ENCODE measurements around the gene ARID1B.

Gene ARID1B

DNA sequence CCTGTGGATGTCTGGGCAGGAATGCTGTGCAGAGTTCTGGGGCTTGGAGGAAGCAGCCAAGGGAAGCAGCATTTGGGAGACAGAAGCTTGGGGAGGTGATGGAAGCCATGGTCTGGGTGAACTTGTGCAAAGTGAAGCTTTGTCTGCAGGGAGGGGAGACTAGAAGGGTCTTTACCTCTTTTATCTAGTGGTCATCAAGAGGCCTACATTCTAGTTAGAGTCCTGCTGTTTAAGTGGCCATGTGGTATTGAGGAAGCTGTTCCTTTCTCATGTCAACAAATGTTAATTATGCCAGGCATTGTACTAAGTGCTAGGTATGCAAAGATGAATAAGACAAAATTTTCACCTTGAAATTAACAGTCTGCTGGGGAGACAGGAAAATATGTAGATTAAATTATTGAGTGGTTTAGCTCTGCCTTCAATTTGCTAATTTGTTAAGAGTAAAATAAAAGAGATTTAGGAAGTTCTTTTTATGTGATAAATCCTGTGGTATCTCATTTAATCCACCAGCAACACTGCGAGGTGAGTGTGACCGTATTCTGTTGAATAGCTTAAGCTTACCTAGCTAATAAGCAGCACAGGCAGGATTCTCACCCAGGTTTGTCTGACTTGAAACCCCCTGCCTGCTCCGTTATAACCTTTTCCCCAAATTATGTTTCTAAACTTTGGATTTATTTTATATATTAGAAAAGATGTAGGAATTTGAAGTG, 43.1 kb downstream of the ARID1B start:
- no peak for DNase-seq (ENCODE audit: low spot score)
- TF ChIP-seq, protein P1, sequence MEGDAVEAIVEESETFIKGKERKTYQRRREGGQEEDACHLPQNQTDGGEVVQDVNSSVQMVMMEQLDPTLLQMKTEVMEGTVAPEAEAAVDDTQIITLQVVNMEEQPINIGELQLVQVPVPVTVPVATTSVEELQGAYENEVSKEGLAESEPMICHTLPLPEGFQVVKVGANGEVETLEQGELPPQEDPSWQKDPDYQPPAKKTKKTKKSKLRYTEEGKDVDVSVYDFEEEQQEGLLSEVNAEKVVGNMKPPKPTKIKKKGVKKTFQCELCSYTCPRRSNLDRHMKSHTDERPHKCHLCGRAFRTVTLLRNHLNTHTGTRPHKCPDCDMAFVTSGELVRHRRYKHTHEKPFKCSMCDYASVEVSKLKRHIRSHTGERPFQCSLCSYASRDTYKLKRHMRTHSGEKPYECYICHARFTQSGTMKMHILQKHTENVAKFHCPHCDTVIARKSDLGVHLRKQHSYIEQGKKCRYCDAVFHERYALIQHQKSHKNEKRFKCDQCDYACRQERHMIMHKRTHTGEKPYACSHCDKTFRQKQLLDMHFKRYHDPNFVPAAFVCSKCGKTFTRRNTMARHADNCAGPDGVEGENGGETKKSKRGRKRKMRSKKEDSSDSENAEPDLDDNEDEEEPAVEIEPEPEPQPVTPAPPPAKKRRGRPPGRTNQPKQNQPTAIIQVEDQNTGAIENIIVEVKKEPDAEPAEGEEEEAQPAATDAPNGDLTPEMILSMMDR (IDR thresholded peaks at IDR 0.05; ENCODE audit: extremely low read depth, missing control alignments), result no peak

DNA sequence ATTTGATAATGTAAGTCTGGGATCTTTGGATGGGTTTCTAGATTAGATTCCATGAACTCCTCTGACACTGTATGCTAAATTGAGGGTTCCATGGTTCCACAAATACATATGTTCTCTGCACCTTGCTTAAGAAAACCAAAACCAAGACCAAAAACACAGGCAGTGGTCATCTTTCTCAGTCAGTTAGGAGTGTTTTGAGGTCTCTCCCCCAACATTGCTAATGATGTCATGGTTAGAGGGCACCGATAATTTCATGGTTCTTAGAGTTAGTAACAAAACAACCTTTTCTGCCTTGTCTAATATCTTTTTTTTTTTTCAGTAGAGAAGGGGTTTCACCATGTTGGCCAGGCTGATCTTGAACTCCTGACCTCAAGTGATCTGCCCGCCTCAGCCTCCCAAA, 44.5 kb downstream of the ARID1B start:
- DNase-seq (ENCODE audit: low spot score), result peak; percentile 33
- TF ChIP-seq, protein P1 (IDR thresholded peaks at IDR 0.05; ENCODE audit: extremely low read depth, missing control alignments), result no peak

- TF ChIP-seq, protein P1 (IDR thresholded peaks at IDR 0.05; ENCODE audit: extremely low read depth, missing control alignments), result no peak
- no peak for DNase-seq (ENCODE audit: low spot score)
Measured at GRCh38 chr6:156822747-156823206, 45.6 kb downstream of the ARID1B start.

GRCh38 chr6:156824142-156824541, 47.0 kb downstream of the ARID1B start:
- TF ChIP-seq, protein P1 (IDR thresholded peaks at IDR 0.05; ENCODE audit: extremely low read depth, missing control alignments), result no peak
- no peak for DNase-seq (ENCODE audit: low spot score)

GRCh38 chr6:156825475-156825874, 48.3 kb downstream of the ARID1B start:
- TF ChIP-seq, protein P1 (IDR thresholded peaks at IDR 0.05; ENCODE audit: extremely low read depth, missing control alignments), result no peak
- DNase-seq (ENCODE audit: low spot score), result no peak

DNA sequence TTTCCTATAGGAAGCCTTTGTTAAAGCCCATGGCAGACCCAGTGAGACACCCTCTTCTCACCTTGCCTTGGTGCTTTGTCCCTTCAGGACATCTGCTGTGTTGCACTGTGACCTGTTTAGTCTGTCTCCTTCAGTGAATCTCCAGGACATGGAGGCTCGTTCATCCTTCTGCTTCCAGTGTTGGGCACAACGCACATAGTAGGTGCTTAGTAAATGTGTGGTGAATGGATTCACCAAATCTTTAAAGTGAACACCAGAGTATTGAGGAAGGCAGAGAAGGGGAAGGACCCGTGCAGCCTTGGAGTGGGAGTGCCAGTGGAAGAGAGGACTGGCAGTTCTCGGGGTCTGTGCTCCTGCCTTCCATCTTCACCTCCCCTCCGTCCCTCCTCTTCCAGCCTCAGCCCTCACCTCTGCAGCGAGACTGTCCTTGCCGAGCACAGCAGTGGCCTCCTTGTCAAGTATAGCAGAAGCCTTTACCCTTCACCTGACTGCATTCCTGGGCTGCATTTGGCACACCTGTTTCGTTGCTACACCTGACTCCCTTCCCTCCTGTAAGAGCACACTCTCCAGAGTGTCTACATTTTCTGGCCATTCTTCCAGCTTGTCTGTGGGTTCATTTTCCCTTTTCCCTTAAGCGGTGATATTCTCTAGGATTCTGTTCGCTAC, 49.2 kb downstream of the ARID1B start:
- DNase-seq (ENCODE audit: low spot score), result no peak
- TF ChIP-seq, protein P1 (IDR thresholded peaks at IDR 0.05; ENCODE audit: extremely low read depth, missing control alignments), result no peak

GRCh38 chr6:156827382-156827781, 50.2 kb downstream of the ARID1B start:
- TF ChIP-seq, protein P1 (IDR thresholded peaks at IDR 0.05; ENCODE audit: extremely low read depth, missing control alignments), result no peak
- no peak for DNase-seq (ENCODE audit: low spot score)
